Measurements from ENCODE around the gene RHBDL1. TPM values are rescaled to one million over a fixed set of nuclear protein-coding genes. Genes with fewer than 3 reads are reported as not detected.

The RHBDL1 gene
- total and polyA plus RNA-seq, 2 experiments from 2014 or later = 8.4 to 10.1 TPM

GRCh38 chr16:648781-649589, 26.5 kb upstream of the RHBDL1 start, which contains the start of gene WDR90:
TSS of gene WDR90 (plus strand) at chr16:649365. CDS start at chr16:649417, 52 bp downstream.
- no peaks in the 10 kb centered on the region; the same call in 1 of the 2 replicates for H3K4me1 ChIP-seq (ENCODE audit: insufficient read depth)
- Mint-ChIP-seq H3K27ac (peak within 1 kb of the TSS; percentile 82), H3K36me3 (ENCODE audit: low read depth) (no peaks in the 10 kb centered on the region; the same call in 2 of the 3 replicates), H3K4me3 (peak within 1 kb of the TSS; percentile 84), H3K27me3 (ENCODE audit: insufficient read depth, low read depth, poor library complexity) (peaks cover 8% of the 10 kb centered on the region), H3K9me3 (no peaks in the 10 kb centered on the region), H3K4me1 (peaks cover 3% of the 10 kb centered on the region; the same call in 1 of the 3 replicates)
- DNase-seq (ENCODE audit: low spot score) (peak; percentile 97), ATAC-seq (peak; percentile 81)
- no peaks in the 10 kb centered on the region for H3K36me3 ChIP-seq (ENCODE audit: insufficient read depth)
- no peaks in the 10 kb centered on the region for H3K9me2 ChIP-seq (ENCODE audit: insufficient read depth)
- H2AFZ ChIP-seq = peak within 1 kb of the TSS; percentile 63
- no peaks in the 10 kb centered on the region for H3K27me3 ChIP-seq (ENCODE audit: insufficient read depth)
- peak within 1 kb of the TSS; percentile 95 for H3K4me2 ChIP-seq
- no peaks in the 10 kb centered on the region; the same call in 1 of the 2 replicates for H4K20me1 ChIP-seq (replicated peaks; ENCODE audit: insufficient read depth)
- peak within 1 kb of the TSS; percentile 80 for H3K4me3 ChIP-seq
- peaks cover 2% of the 10 kb centered on the region; the same call in 1 of the 2 replicates for H3K79me2 ChIP-seq (replicated peaks; ENCODE audit: insufficient read depth)
- TF ChIP-seq CREB1 (CRISPR knock-in tag; IDR thresholded peaks at IDR 0.05; ENCODE audit: low read depth) (peak; percentile 86), ETS1 (IDR thresholded peaks at IDR 0.05) (peak; percentile 66; the same call in 1 of the 2 replicates), POLR2AphosphoS5 (IDR thresholded peaks at IDR 0.05; ENCODE audit: low read depth) (peak; percentile 61), CTCF (conservative IDR thresholded peaks at IDR 0.05; ENCODE audit: low read depth in 2 of 2) (0 out of 4 replicates have a peak, but pooled peaks of 1 of the 2 experiments have one; percentile 7), ZNF462 (CRISPR knock-in tag; IDR thresholded peaks at IDR 0.05) (no peak), EZH2phosphoT487 (IDR thresholded peaks at IDR 0.05; ENCODE audit: unreplicated experiment) (no peak), ZNF331 (CRISPR knock-in tag; IDR thresholded peaks at IDR 0.05; ENCODE audit: low read depth) (no peak)
- H3K27ac ChIP-seq (ENCODE audit: low read depth) = 0 out of 2 replicates have a peak within 1 kb of the TSS, but pooled peaks have one; percentile 66
- H3F3A ChIP-seq (replicated peaks; ENCODE audit: low read depth) = peaks cover 11% of the 10 kb centered on the region; the same call in 1 of the 2 replicates
